HepG2 (cell line): Measurements from ENCODE around the gene HDDC2. TPM values are rescaled to one million over a fixed set of nuclear protein-coding genes. Genes with fewer than 3 reads are reported as not detected.

Experiments
- FOXJ3 ChIP-seq: sonication (generic); formaldehyde crosslinking; IDR thresholded peaks from 2 replicates; pipeline ENCODE4 v1.4.0; 2020; ENCODE audit warnings: missing genetic modification reagents, mild to moderate bottlenecking, borderline replicate concordance
- HOMEZ ChIP-seq: IDR thresholded peaks from 2 replicates; pipeline ENCODE4 v1.6.1; 2016; ENCODE audit warnings: low read depth
- MTERF4 ChIP-seq: sonication (generic); formaldehyde crosslinking; IDR thresholded peaks from 2 replicates; pipeline ENCODE4 v1.8.0; 2023; ENCODE audit warnings: mild to moderate bottlenecking, missing genetic modification reagents
- RBM39 ChIP-seq: fragments of 200-400 bp; formaldehyde crosslinking; IDR thresholded peaks from one replicate; pipeline ENCODE4 v1.6.1; 2018; ENCODE audit warnings: antibody characterized with exemption, mild to moderate bottlenecking, low read depth, low read length; ENCODE audit not compliant: poor library complexity, severe bottlenecking
- RERE ChIP-seq: IDR thresholded peaks from 2 replicates; pipeline ENCODE4 v1.6.1; 2016; ENCODE audit warnings: low read depth, missing genetic modification reagents, missing compliant biosample characterization
- REST ChIP-seq, 2 experiments: IDR thresholded peaks; 2 replicates each; pipeline ENCODE4 v1.6.1; 2011 to 2012; ENCODE audit warnings: low read length in 2 of 2, borderline replicate concordance in 1 of 2, low read depth in 1 of 2, mild to moderate bottlenecking in 1 of 2, moderate library complexity in 1 of 2
- SETDB1 ChIP-seq: sonication (generic); formaldehyde crosslinking; IDR thresholded peaks from 2 replicates; pipeline ENCODE4 v1.5.1; 2020; ENCODE audit warnings: missing genetic modification reagents, mild to moderate bottlenecking, borderline replicate concordance
- SP4 ChIP-seq: sonication (generic); formaldehyde crosslinking; IDR thresholded peaks from 2 replicates; pipeline ENCODE4 v1.8.1; 2023; ENCODE audit warnings: mild to moderate bottlenecking, missing genetic modification reagents
- ZBTB26 ChIP-seq: IDR thresholded peaks from 2 replicates; pipeline ENCODE4 v1.6.1; 2016; ENCODE audit warnings: missing compliant biosample characterization, missing genetic modification reagents, borderline replicate concordance
- ZBTB8A ChIP-seq: sonication (generic); formaldehyde crosslinking; IDR thresholded peaks from 2 replicates; pipeline ENCODE4 v1.4.0; 2020; ENCODE audit warnings: mild to moderate bottlenecking, low read depth, missing genetic modification reagents, borderline replicate concordance
- ZSCAN22 ChIP-seq: sonication (generic); formaldehyde crosslinking; IDR thresholded peaks from 2 replicates; pipeline ENCODE4 v1.4.0; 2020; ENCODE audit warnings: mild to moderate bottlenecking, missing genetic modification reagents
- polyA plus RNA-seq, 8 experiments: library from polyadenylated mRNA; depleted of rRNA in 3 of 8; stranded (reverse) in 7 of 8; unstranded in 1 of 8; fragments of >200 nt; fragmentation: Illumina TruSeq in 4 of 8; extraction: Trizol in 4 of 8; gene quantifications; 2 replicates each; pipeline versions ENCODE4 v1.2.1 to v1.2.3, GENCODE V29; 2011 to 2016; ENCODE audit warnings: low read depth in 4 of 8, missing spikeins in 1 of 8, mixed read lengths in 1 of 8; ENCODE audit not compliant: insufficient read depth in 1 of 8
- total RNA-seq, 5 experiments: library from RNA; depleted of rRNA; stranded (reverse); fragments of >200 nt; fragmentation: Illumina TruSeq; extraction: Trizol; gene quantifications; 2 replicates each; pipeline ENCODE4 v1.2.3, GENCODE V29; 2016; ENCODE audit warnings: low read depth in 1 of 5

The HDDC2 gene
- total and polyA plus RNA-seq, 2 of the 13 experiments (the other 11 are each of a cell fraction or from before 2014, with no cell fraction given): 76.7 to 78.7 TPM

- TF ChIP-seq REST (IDR thresholded peaks at IDR 0.05; ENCODE audit: borderline replicate concordance in 1 of 2, low read depth in 1 of 2, low read length in 2 of 2) (peak in 1 of 2 experiments; percentile 80; a peak in 1 of 4 replicates), ZBTB8A (CRISPR knock-in tag) (0 out of 2 replicates have a peak, but pooled peaks have one; percentile 59), RBM39 (peak; percentile 77), SETDB1 (CRISPR knock-in tag) (no peak), ZBTB26 (CRISPR knock-in tag) (peak; percentile 79; the same call in 1 of the 2 replicates), HOMEZ (CRISPR knock-in tag) (peak; percentile 62), RERE (0 out of 2 replicates have a peak, but pooled peaks have one; percentile 31), MTERF4 (CRISPR knock-in tag) (peak; percentile 97), SP4 (CRISPR knock-in tag) (peak; percentile 79; the same call in 1 of the 2 replicates), FOXJ3 (CRISPR knock-in tag) (no peak), ZSCAN22 (CRISPR knock-in tag) (peak; percentile 79; the same call in 1 of the 2 replicates)
Observed at GRCh38 chr6:125301435-125302391, at the start of gene HDDC2 (continued).
